Hematopoietic multipotent progenitor cell (in vitro differentiated cells): ENCODE data around the gene TTR. TPM values are rescaled to one million over a fixed set of nuclear protein-coding genes. Genes with fewer than 3 reads are reported as not detected.

Source experiments
- total RNA-seq: library from RNA; depleted of rRNA; stranded (reverse); fragments of >200 nt; gene quantifications from one replicate; pipeline ENCODE4 v1.2.3, GENCODE V29; 2012

Gene TTR
- total RNA-seq, 1 donor: under 0.01 TPM

Other genes with a start within 250 kb of the TTR start
- not detected for gene DSG4, start 215.1 kb upstream of the TTR start, total RNA-seq
- not detected for gene DSG3, start 144.1 kb upstream of the TTR start, total RNA-seq
- gene DSG2, start 93.7 kb upstream of the TTR start, total RNA-seq: 16.7 TPM
- gene B4GALT6, start 92.7 kb downstream of the TTR start, total RNA-seq: 12.1 TPM
- under 0.01 TPM for gene SLC25A52, start 169.0 kb downstream of the TTR start, total RNA-seq